HFFc6 (cell line): ENCODE results near the gene CHD9. TPM values are rescaled to one million over a fixed set of nuclear protein-coding genes. Genes with fewer than 3 reads are reported as not detected.

Experiments
- DNase-seq: peaks from one replicate; pipeline ENCODE4 v3.0.0-alpha.2; 2018
- H3K27ac Mint-ChIP-seq: 2 replicates; pipeline ENCODE4 v1.8.0; 2020; ENCODE audit warnings: mild to moderate bottlenecking, mixed read lengths
- H3K27me3 Mint-ChIP-seq: 2 replicates; pipeline ENCODE4 v1.8.0; 2021; ENCODE audit warnings: mild to moderate bottlenecking, moderate library complexity, mixed read lengths; ENCODE audit not compliant: insufficient read depth
- H3K36me3 Mint-ChIP-seq: 2 replicates; pipeline ENCODE4 v1.8.0; 2021; ENCODE audit warnings: low read depth, mixed read lengths
- H3K4me1 Mint-ChIP-seq: 2 replicates; pipeline ENCODE4 v1.8.0; 2020; ENCODE audit warnings: low read depth, mixed read lengths
- H3K4me3 Mint-ChIP-seq: 2 replicates; pipeline ENCODE4 v1.8.0; 2020; ENCODE audit warnings: mild to moderate bottlenecking, moderate library complexity, mixed read lengths
- H3K9me3 Mint-ChIP-seq: 2 replicates; pipeline ENCODE4 v1.8.0; 2020; ENCODE audit warnings: mild to moderate bottlenecking, mixed read lengths
- CTCF ChIP-seq: fragments of 200-600 bp; sonication (generic); IDR thresholded peaks from 2 replicates; pipeline ENCODE4 v1.5.0; 2021; ENCODE audit warnings: antibody characterized with exemption, mild to moderate bottlenecking
- total RNA-seq, 6 experiments: library from RNA; stranded (reverse); fragmentation: NEBNext Ultra II Directional; extraction: Animal tissue kit (Norgen Biotek cat#: 25700); gene quantifications; 2 replicates in 1 of 6; 3 replicates in 5 of 6; pipeline ENCODE4 v1.2.3, GENCODE V29; 2021

Gene CHD9
- total RNA-seq, 6 experiments from 2014 or later, result 39.7 to 48.8 (median 45.7) TPM

DNA sequence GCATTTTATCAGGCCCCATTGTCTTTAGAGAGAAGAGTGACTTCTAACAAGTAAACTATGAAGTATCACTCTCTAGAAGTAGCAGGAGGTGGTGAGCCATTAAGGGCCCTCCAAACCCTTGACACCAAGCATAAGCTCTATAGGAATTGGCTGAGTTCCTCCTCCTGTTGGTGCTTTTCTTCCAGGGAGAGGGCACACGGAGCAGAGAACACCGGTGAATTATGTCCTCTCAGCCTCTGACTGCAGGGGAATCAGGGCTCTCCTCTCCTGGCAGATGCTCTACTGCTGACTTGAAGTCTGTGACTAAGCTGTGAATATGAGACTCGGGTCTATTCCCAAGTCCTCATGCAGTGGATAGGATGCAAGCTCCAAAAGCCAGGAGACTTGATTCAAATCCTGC lies 32.3 kb downstream of the CHD9 start:
- peaks cover 6% of the 10 kb centered on the region for H3K27me3 Mint-ChIP-seq
- peak overlapping the region; percentile 49 for H3K27ac Mint-ChIP-seq
- DNase-seq, result peak; percentile 51
- H3K4me1 Mint-ChIP-seq, result peaks cover 83% of the 10 kb centered on the region
- H3K9me3 Mint-ChIP-seq, result no peaks in the 10 kb centered on the region
- H3K4me3 Mint-ChIP-seq, result no peak overlapping the region
- H3K36me3 Mint-ChIP-seq, result peaks cover 11% of the 10 kb centered on the region
- no peak for TF ChIP-seq CTCF

GRCh38 chr16:53089434-53090285 lies 34.9 kb downstream of the CHD9 start:
- H3K27me3 Mint-ChIP-seq, result no peaks in the 10 kb centered on the region
- DNase-seq, result no peak
- no peaks in the 10 kb centered on the region; the same call in 1 of the 2 replicates for H3K36me3 Mint-ChIP-seq
- peak overlapping the region; percentile 83 for H3K4me3 Mint-ChIP-seq
- H3K9me3 Mint-ChIP-seq, result no peaks in the 10 kb centered on the region
- H3K4me1 Mint-ChIP-seq, result peaks cover 79% of the 10 kb centered on the region
- TF ChIP-seq CTCF, result no peak
- H3K27ac Mint-ChIP-seq, result peak overlapping the region; percentile 93

GRCh38 chr16:53090286-53090590 lies 35.4 kb downstream of the CHD9 start:
- H3K4me1 Mint-ChIP-seq, result peaks cover 79% of the 10 kb centered on the region
- peaks cover 4% of the 10 kb centered on the region for H3K36me3 Mint-ChIP-seq
- peak overlapping the region; percentile 93 for H3K27ac Mint-ChIP-seq
- H3K27me3 Mint-ChIP-seq, result no peaks in the 10 kb centered on the region
- no peak for DNase-seq
- H3K4me3 Mint-ChIP-seq, result peak overlapping the region; percentile 83
- no peaks in the 10 kb centered on the region for H3K9me3 Mint-ChIP-seq
- no peak for TF ChIP-seq CTCF

- TF ChIP-seq CTCF, result no peak
- no peaks in the 10 kb centered on the region for H3K27me3 Mint-ChIP-seq
- no peaks in the 10 kb centered on the region for H3K9me3 Mint-ChIP-seq
- peak; percentile 92 for DNase-seq
- peak overlapping the region; percentile 93 for H3K27ac Mint-ChIP-seq
- peaks cover 4% of the 10 kb centered on the region for H3K36me3 Mint-ChIP-seq
- H3K4me3 Mint-ChIP-seq, result peak overlapping the region; percentile 83
- H3K4me1 Mint-ChIP-seq, result peaks cover 74% of the 10 kb centered on the region
Measured at GRCh38 chr16:53090591-53091411, 36.0 kb downstream of the CHD9 start.

DNA sequence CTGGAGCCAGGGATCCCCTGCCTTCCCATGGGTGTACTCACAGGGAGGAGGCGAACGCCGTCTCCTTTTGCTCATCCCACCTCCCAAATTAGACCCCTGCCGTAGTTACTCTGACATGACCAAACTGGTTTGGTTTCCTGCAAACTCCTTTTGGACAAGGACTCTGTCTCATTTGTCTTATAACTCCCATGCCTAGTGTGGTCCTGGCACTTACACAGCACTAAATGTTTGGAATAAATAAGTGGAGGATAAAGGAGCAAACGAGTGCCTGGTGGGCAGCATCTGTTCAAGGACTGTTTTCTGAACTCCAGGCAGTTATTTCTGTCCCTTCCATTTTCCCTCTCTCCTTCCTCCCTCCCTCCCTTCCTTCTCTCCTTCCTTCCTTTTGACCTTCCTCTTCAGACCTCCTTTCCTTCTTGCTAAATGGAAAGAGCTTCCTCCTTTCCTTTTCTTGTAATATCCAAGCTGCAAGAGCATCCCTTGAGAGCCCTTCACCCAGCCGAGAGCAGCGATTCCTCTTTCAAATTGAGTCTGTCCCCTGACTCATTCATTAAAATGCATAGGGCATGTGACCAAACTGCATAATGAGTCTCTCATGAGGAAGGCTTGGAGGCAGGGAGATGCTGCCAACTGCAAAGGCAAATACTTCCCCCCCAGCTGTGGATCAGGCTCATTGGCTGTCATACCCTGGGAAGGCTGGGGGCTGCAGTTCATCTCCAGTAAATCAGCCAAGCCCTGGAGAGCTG lies 36.8 kb downstream of the CHD9 start:
- no peaks in the 10 kb centered on the region for H3K27me3 Mint-ChIP-seq
- H3K36me3 Mint-ChIP-seq, result peaks cover 4% of the 10 kb centered on the region; the same call in 1 of the 2 replicates
- peak overlapping the region; percentile 93 for H3K27ac Mint-ChIP-seq
- H3K4me1 Mint-ChIP-seq, result peaks cover 65% of the 10 kb centered on the region
- no peak for TF ChIP-seq CTCF
- H3K4me3 Mint-ChIP-seq, result peak overlapping the region; percentile 83
- DNase-seq, result peak; percentile 89
- no peaks in the 10 kb centered on the region for H3K9me3 Mint-ChIP-seq
